Ovary (tissue), 3 donors: ENCODE measurements around the gene CD200R1L.

Experiments
- CTCF ChIP-seq, 3 donors: fragments of 450-650 bp in 2 of 3; fragments of 200-600 bp in 1 of 3; IDR thresholded peaks; one replicate each; pipeline versions ENCODE4 v1.5.1 to v1.8.0; 2016 to 2022; ENCODE audit warnings: antibody characterized with exemption in 3 of 3, mild to moderate bottlenecking in 1 of 3
- EP300 ChIP-seq: sonication (generic); formaldehyde crosslinking; IDR thresholded peaks from one replicate; pipeline ENCODE4 v1.6.1; 2017; ENCODE audit warnings: antibody characterized with exemption
- POLR2A ChIP-seq: fragments of 450-650 bp; IDR thresholded peaks from one replicate; pipeline ENCODE4 v1.6.1; 2017; ENCODE audit warnings: antibody characterized with exemption, mild to moderate bottlenecking, moderate library complexity
- donor health status: DM: no; HTN: no; CAD: no.

- TF ChIP-seq CTCF (IDR thresholded peaks at IDR 0.05) (no peak), EP300 (peak; percentile 1), POLR2A (no peak)
These were observed 71.5 kb downstream of the CD200R1L start for GRCh38 chr3:112775011-112775742.
